K562 (cell line): ENCODE results near the gene TFAP2A. TPM values are rescaled to one million over a fixed set of nuclear protein-coding genes. Genes with fewer than 3 reads are reported as not detected.

ENCODE experiments used
- ARID3B ChIP-seq: fragments of 250-450 bp; sonication (Bioruptor Pico); IDR thresholded peaks from 2 replicates; pipeline ENCODE4 v1.4.0; 2020; ENCODE audit warnings: borderline replicate concordance
- CCAR2 ChIP-seq: fragments of 200-400 bp; formaldehyde crosslinking; IDR thresholded peaks from 2 replicates; pipeline ENCODE4 v1.6.1; 2017; ENCODE audit warnings: mild to moderate bottlenecking, low read depth, low read length
- DMBX1 ChIP-seq: fragments of 250-450 bp; sonication (Bioruptor Pico); IDR thresholded peaks from 2 replicates; pipeline ENCODE4 v1.8.0; 2022; ENCODE audit warnings: inconsistent platforms, mild to moderate bottlenecking, moderate library complexity, borderline replicate concordance
- E2F8 ChIP-seq: fragments of 450-650 bp; IDR thresholded peaks from 2 replicates; pipeline ENCODE4 v1.7.1; 2018; ENCODE audit warnings: mild to moderate bottlenecking, low read depth; ENCODE audit not compliant: partially characterized antibody
- EP300 ChIP-seq: IDR thresholded peaks from 2 replicates; pipeline ENCODE4 v1.6.1; 2012; ENCODE audit warnings: low read length, improper control_type of control experiment
- ETS1 ChIP-seq: conservative IDR thresholded peaks from 2 replicates; pipeline ENCODE4 v1.6.1; 2011; ENCODE audit warnings: low read depth, mild to moderate bottlenecking, low read length; ENCODE audit not compliant: control insufficient read depth
- HMGN3 ChIP-seq: IDR thresholded peaks from 2 replicates; pipeline ENCODE4 v1.6.1; 2011; ENCODE audit warnings: borderline replicate concordance, low read depth, mild to moderate bottlenecking, mixed read lengths, low read length; ENCODE audit not compliant: insufficient read length; ENCODE audit errors: extremely low read depth
- JUNB ChIP-seq: fragments of 450-650 bp; formaldehyde crosslinking; conservative IDR thresholded peaks from 2 replicates; pipeline ENCODE4 v1.4.0; 2020; ENCODE audit warnings: mild to moderate bottlenecking
- KLF16 ChIP-seq: IDR thresholded peaks from 2 replicates; pipeline ENCODE4 v1.6.1; 2016; ENCODE audit warnings: antibody characterized with exemption
- NR0B1 ChIP-seq: fragments of 450-650 bp; IDR thresholded peaks from one replicate; pipeline ENCODE4 v1.6.1; 2018; ENCODE audit warnings: mild to moderate bottlenecking, moderate library complexity; ENCODE audit not compliant: partially characterized antibody
- PKNOX1 ChIP-seq: fragments of 450-650 bp; IDR thresholded peaks from 2 replicates; pipeline ENCODE4 v1.6.1; 2016
- POLR2AphosphoS5 ChIP-seq: IDR thresholded peaks from 2 replicates; pipeline ENCODE4 v1.6.1; 2011; ENCODE audit warnings: mild to moderate bottlenecking, low read depth, low read length, moderate library complexity; ENCODE audit not compliant: control insufficient read depth, insufficient read depth
- PPARD ChIP-seq: fragments of 250-450 bp; sonication (Bioruptor Pico); IDR thresholded peaks from 2 replicates; pipeline ENCODE4 v1.8.0; 2022; ENCODE audit warnings: inconsistent platforms, mild to moderate bottlenecking, moderate library complexity
- SRSF9 ChIP-seq: fragments of 200-400 bp; formaldehyde crosslinking; IDR thresholded peaks from 2 replicates; pipeline ENCODE4 v1.6.1; 2017; ENCODE audit warnings: low read depth, low read length, borderline replicate concordance
- SUPT5H ChIP-seq: fragments of 450-650 bp; IDR thresholded peaks from 2 replicates; pipeline ENCODE4 v1.6.1; 2016
- TFAM ChIP-seq: fragments of 250-450 bp; sonication (Bioruptor Pico); conservative IDR thresholded peaks from 2 replicates; pipeline ENCODE4 v1.5.0; 2021; ENCODE audit warnings: mild to moderate bottlenecking, moderate library complexity
- ZNF232 ChIP-seq: sonication (generic); formaldehyde crosslinking; IDR thresholded peaks from 2 replicates; pipeline ENCODE4 v1.8.0; 2022; ENCODE audit warnings: mild to moderate bottlenecking, missing genetic modification reagents
- ZNF511 ChIP-seq: sonication (generic); formaldehyde crosslinking; IDR thresholded peaks from 2 replicates; pipeline ENCODE4 v1.8.0; 2022; ENCODE audit warnings: mild to moderate bottlenecking, missing genetic modification reagents
- ZNF551 ChIP-seq: fragments of 250-450 bp; sonication (Bioruptor Pico); IDR thresholded peaks from 2 replicates; pipeline ENCODE4 v1.5.0; 2021; ENCODE audit warnings: mild to moderate bottlenecking, moderate library complexity
- polyA plus RNA-seq, 8 experiments: library from polyadenylated mRNA; depleted of rRNA in 4 of 8; stranded (reverse) in 5 of 8; unstranded in 3 of 8; fragments of >200 nt; fragmentation: Nextera tagmentation in 2 of 8; fragmentation: Illumina TruSeq in 1 of 8; extraction: Ambion mirVana in 2 of 8; extraction: Trizol in 1 of 8; gene quantifications; 2 replicates each; pipeline versions ENCODE4 v1.2.1 to v1.2.3, GENCODE V29; 2011 to 2014; ENCODE audit warnings: inconsistent platforms in 1 of 8, missing spikeins in 1 of 8
- total RNA-seq, 7 experiments: library from RNA; depleted of rRNA in 6 of 7; stranded (reverse); fragments of >200 nt in 6 of 7; fragmentation: Illumina TruSeq in 2 of 7; extraction: Trizol in 2 of 7; gene quantifications; 2 replicates each; pipeline versions ENCODE4 v1.2.1 to v1.2.3, GENCODE V29; 2011 to 2021; ENCODE audit warnings: low replicate concordance in 1 of 7

Gene TFAP2A
- total and polyA plus RNA-seq, 9 of the 15 experiments (the other 6 are each of a cell fraction or from before 2014, with no cell fraction given) = 0.14 to 0.53 (median 0.19) TPM; not detected in 1

- TF ChIP-seq NR0B1 = no peak
- no peak for TF ChIP-seq POLR2AphosphoS5
- TF ChIP-seq PPARD (CRISPR knock-in tag) = no peak
- TF ChIP-seq HMGN3 = no peak
- TF ChIP-seq SUPT5H = peak; percentile 23
- no peak for TF ChIP-seq CCAR2
- TF ChIP-seq SRSF9 = no peak
- no peak for TF ChIP-seq PKNOX1
- TF ChIP-seq EP300 = peak; percentile 18; the same call in 1 of the 2 replicates
- TF ChIP-seq ETS1 = no peak
- no peak for TF ChIP-seq JUNB (CRISPR knock-in tag)
- TF ChIP-seq TFAM = no peak
- TF ChIP-seq E2F8 = no peak
- no peak for TF ChIP-seq ZNF232 (CRISPR knock-in tag)
- 0 out of 2 replicates have a peak, but pooled peaks have one; percentile 41 for TF ChIP-seq DMBX1 (CRISPR knock-in tag)
- TF ChIP-seq ARID3B = no peak
- no peak; the same call in 1 of the 2 replicates for TF ChIP-seq KLF16
- TF ChIP-seq ZNF551 (CRISPR knock-in tag) = no peak
- no peak for TF ChIP-seq ZNF511 (CRISPR knock-in tag)
Observed at GRCh38 chr6:10403385-10404106, 11.3 kb downstream of the TFAP2A start (continued).
